Measurements from ENCODE around the gene ARHGAP26. TPM values are rescaled to one million over a fixed set of nuclear protein-coding genes. Genes with fewer than 3 reads are reported as not detected.
"Not testable (repeated sequence)": the region's sequence is repeated elsewhere in the genome, so short reads cannot be mapped to it uniquely, and the experiment has no call there.

The ARHGAP26 gene
- polyA plus RNA-seq, 1 donor (not counting 4 experiments of a cell fraction or from before 2014, with no cell fraction given) = 3.9 TPM

DNA sequence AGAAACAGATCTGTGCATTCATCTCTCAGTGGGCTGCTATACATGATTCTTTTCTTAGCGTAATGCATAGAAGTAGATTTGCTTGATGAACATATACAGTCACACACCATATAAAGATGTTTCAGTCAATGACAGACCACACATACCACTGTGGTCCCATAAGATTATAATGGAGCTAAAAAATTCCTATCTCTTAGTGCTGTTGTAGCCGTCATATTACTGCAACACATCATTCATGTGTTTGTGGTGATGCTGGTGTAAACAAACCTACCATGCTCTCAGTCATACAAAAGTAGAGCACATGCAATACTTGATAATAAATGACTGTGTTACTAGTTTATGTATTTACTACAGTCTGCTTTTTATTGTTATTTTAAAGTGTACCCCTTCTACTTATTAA, 214.3 kb downstream of the ARHGAP26 start:
- H2AFZ ChIP-seq (ENCODE audit: control insufficient read depth, low read length) = no peak overlapping the region
- dilution Hi-C loops (cut with MboI; ENCODE audit: extremely low pct_ligation_motif_present, low sequenced_read_pairs) = no loop called here
- no peak overlapping the region for H3K4me2 ChIP-seq (ENCODE audit: control insufficient read depth, extremely low read depth, insufficient read depth, low read depth, low read length)
- no peak for DNase-seq (ENCODE audit: low read depth, low spot score)
- H3K36me3 ChIP-seq (ENCODE audit: control insufficient read depth in 2 of 2, extremely low read depth in 1 of 2, insufficient read depth in 2 of 2, low read length in 2 of 2) = no peaks in the 10 kb centered on the region
- H3K9me3 ChIP-seq (ENCODE audit: control insufficient read depth, low read depth, low read length) = no peaks in the 10 kb centered on the region
- H3K4me1 ChIP-seq (ENCODE audit: control insufficient read depth, extremely low read depth, insufficient read depth, low read length) = peaks cover 42% of the 10 kb centered on the region
- no peak overlapping the region for H3K4me3 ChIP-seq (ENCODE audit: control insufficient read depth in 2 of 3, extremely low read depth in 1 of 3, insufficient read depth in 2 of 3, low read depth in 1 of 3, low read length in 3 of 3)
- H3K9ac ChIP-seq (ENCODE audit: control insufficient read depth, extremely low read depth, insufficient read depth, low read length) = no peak overlapping the region
- H3K9me1 ChIP-seq (ENCODE audit: control insufficient read depth, extremely low read depth, insufficient read depth, low read length) = no peaks in the 10 kb centered on the region
- no peak for FAIRE-seq
- TF ChIP-seq EZH2 (IDR thresholded peaks at IDR 0.05; ENCODE audit: low read length) (no peak), CTCF (optimal IDR thresholded peaks at IDR 0.05 in 1 of 3, IDR thresholded peaks at IDR 0.05 in 1 of 3, conservative IDR thresholded peaks at IDR 0.05 in 1 of 3; ENCODE audit: extremely low read depth in 1 of 3, insufficient read depth in 2 of 3, low read length in 3 of 3) (no peak)
- no peaks in the 10 kb centered on the region for H4K20me1 ChIP-seq (ENCODE audit: control insufficient read depth, extremely low read depth, insufficient read depth, low read length)
- no peak overlapping the region for H3K27ac ChIP-seq (ENCODE audit: control insufficient read depth, insufficient read depth, low read length)
- H3K27me3 ChIP-seq (ENCODE audit: control insufficient read depth, extremely low read depth, insufficient read depth, low read length) = no peaks in the 10 kb centered on the region
- no peaks in the 10 kb centered on the region for H3K79me2 ChIP-seq (ENCODE audit: control insufficient read depth, insufficient read depth, low read length)

GRCh38 chr5:142989270-142989669, 219.1 kb downstream of the ARHGAP26 start:
- H3K4me1 ChIP-seq (ENCODE audit: control insufficient read depth, extremely low read depth, insufficient read depth, low read length); H3K27me3 ChIP-seq (ENCODE audit: control insufficient read depth, extremely low read depth, insufficient read depth, low read length); H3K9ac ChIP-seq (ENCODE audit: control insufficient read depth, extremely low read depth, insufficient read depth, low read length); H3K36me3 ChIP-seq (ENCODE audit: control insufficient read depth in 2 of 2, extremely low read depth in 1 of 2, insufficient read depth in 2 of 2, low read length in 2 of 2); H4K20me1 ChIP-seq (ENCODE audit: control insufficient read depth, extremely low read depth, insufficient read depth, low read length); DNase-seq (ENCODE audit: low read depth, low spot score); H3K79me2 ChIP-seq (ENCODE audit: control insufficient read depth, insufficient read depth, low read length); H2AFZ ChIP-seq (ENCODE audit: control insufficient read depth, low read length); H3K9me1 ChIP-seq (ENCODE audit: control insufficient read depth, extremely low read depth, insufficient read depth, low read length); H3K4me3 ChIP-seq (ENCODE audit: control insufficient read depth in 2 of 3, extremely low read depth in 1 of 3, insufficient read depth in 2 of 3, low read depth in 1 of 3, low read length in 3 of 3); H3K27ac ChIP-seq (ENCODE audit: control insufficient read depth, insufficient read depth, low read length); H3K9me3 ChIP-seq (ENCODE audit: control insufficient read depth, low read depth, low read length); FAIRE-seq; dilution Hi-C loops (cut with MboI; ENCODE audit: extremely low pct_ligation_motif_present, low sequenced_read_pairs); H3K4me2 ChIP-seq (ENCODE audit: control insufficient read depth, extremely low read depth, insufficient read depth, low read depth, low read length): not testable (repeated sequence)

DNA sequence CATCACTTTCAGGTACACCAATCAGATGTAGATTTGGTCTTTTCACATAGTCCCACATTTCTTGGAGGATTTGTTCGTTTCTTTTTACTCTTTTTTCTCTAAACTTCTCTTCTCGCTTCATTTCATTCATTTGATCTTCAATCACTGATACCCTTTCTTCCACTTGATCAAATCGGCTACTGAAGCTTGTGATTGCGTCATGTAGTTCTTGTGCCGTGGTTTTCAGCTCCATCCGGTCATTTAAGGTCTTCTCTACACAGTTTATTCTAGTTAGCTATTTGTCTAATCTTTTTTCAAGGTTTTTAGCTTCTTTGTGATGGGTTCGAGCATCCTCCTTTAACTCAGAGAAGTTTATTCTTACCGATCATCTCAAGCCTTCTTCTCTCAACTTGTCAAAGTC, 219.9 kb downstream of the ARHGAP26 start:
- H3K36me3 ChIP-seq (ENCODE audit: control insufficient read depth in 2 of 2, extremely low read depth in 1 of 2, insufficient read depth in 2 of 2, low read length in 2 of 2); H3K9me1 ChIP-seq (ENCODE audit: control insufficient read depth, extremely low read depth, insufficient read depth, low read length); H3K27me3 ChIP-seq (ENCODE audit: control insufficient read depth, extremely low read depth, insufficient read depth, low read length); H3K9me3 ChIP-seq (ENCODE audit: control insufficient read depth, low read depth, low read length); dilution Hi-C loops (cut with MboI; ENCODE audit: extremely low pct_ligation_motif_present, low sequenced_read_pairs); H3K4me3 ChIP-seq (ENCODE audit: control insufficient read depth in 2 of 3, extremely low read depth in 1 of 3, insufficient read depth in 2 of 3, low read depth in 1 of 3, low read length in 3 of 3); H3K27ac ChIP-seq (ENCODE audit: control insufficient read depth, insufficient read depth, low read length); FAIRE-seq; H3K4me2 ChIP-seq (ENCODE audit: control insufficient read depth, extremely low read depth, insufficient read depth, low read depth, low read length); H3K79me2 ChIP-seq (ENCODE audit: control insufficient read depth, insufficient read depth, low read length); H3K4me1 ChIP-seq (ENCODE audit: control insufficient read depth, extremely low read depth, insufficient read depth, low read length); H4K20me1 ChIP-seq (ENCODE audit: control insufficient read depth, extremely low read depth, insufficient read depth, low read length); H3K9ac ChIP-seq (ENCODE audit: control insufficient read depth, extremely low read depth, insufficient read depth, low read length); H2AFZ ChIP-seq (ENCODE audit: control insufficient read depth, low read length); DNase-seq (ENCODE audit: low read depth, low spot score): not testable (repeated sequence)

Data from keratinocyte (primary cell).